ENCODE data around the gene SUCLA2. TPM values are rescaled to one million over a fixed set of nuclear protein-coding genes. Genes with fewer than 3 reads are reported as not detected.

SUCLA2 gene
- total RNA-seq, 2 experiments from 2014 or later, result 18.7 to 21.4 TPM

DNA sequence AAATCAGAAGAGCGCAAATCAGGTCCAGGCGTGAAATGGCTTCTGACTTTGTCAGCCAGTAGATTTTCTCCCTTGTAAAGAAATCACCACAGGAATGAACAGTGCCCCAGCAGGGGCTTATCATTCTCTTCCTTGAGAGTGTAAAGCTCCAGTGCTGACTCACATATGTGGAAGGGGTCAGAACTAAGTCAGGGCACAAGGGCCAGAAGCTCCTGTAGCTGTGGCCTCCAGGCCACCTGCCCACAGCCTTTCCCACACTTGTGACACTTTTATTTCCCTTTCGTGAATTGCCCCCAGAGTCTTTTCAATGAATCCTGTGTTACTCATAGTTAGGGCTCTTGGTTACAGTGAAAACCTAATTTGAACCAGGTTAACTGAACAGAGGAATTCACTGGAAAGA, 99.6 kb downstream of the SUCLA2 start:
- no peaks in the 10 kb centered on the region for H3K27me3 ChIP-seq (ENCODE audit: control insufficient read depth in 1 of 2, insufficient read depth in 2 of 2, low read length in 2 of 2)
- CTCF ChIA-PET, result no interaction called here
- H3K27ac ChIP-seq (ENCODE audit: low read depth in 1 of 2, low read length in 2 of 2), result no peak overlapping the region
- Mint-ChIP-seq H3K4me1 (ENCODE audit: low read depth) (no peaks in the 10 kb centered on the region), H3K36me3 (ENCODE audit: low read depth) (peaks cover 43% of the 10 kb centered on the region), H3K9me3 (no peaks in the 10 kb centered on the region), H3K27ac (no peak overlapping the region), H3K27me3 (no peaks in the 10 kb centered on the region), H3K4me3 (no peak overlapping the region)
- no peaks in the 10 kb centered on the region for H3K36me3 ChIP-seq (ENCODE audit: insufficient read depth, low read length)
- intact Hi-C loops (cut with DNase I, micrococcal nuclease), result no loop called here
- no peak for ATAC-seq (ENCODE audit: poor library complexity)
- no peak for DNase-seq
- no peaks in the 10 kb centered on the region for H3K4me1 ChIP-seq (ENCODE audit: insufficient read depth, low read length)
- POLR2A ChIA-PET, result no interaction called here
- H3K4me3 ChIP-seq (ENCODE audit: low read length), result no peak overlapping the region
- TF ChIP-seq, protein P1, sequence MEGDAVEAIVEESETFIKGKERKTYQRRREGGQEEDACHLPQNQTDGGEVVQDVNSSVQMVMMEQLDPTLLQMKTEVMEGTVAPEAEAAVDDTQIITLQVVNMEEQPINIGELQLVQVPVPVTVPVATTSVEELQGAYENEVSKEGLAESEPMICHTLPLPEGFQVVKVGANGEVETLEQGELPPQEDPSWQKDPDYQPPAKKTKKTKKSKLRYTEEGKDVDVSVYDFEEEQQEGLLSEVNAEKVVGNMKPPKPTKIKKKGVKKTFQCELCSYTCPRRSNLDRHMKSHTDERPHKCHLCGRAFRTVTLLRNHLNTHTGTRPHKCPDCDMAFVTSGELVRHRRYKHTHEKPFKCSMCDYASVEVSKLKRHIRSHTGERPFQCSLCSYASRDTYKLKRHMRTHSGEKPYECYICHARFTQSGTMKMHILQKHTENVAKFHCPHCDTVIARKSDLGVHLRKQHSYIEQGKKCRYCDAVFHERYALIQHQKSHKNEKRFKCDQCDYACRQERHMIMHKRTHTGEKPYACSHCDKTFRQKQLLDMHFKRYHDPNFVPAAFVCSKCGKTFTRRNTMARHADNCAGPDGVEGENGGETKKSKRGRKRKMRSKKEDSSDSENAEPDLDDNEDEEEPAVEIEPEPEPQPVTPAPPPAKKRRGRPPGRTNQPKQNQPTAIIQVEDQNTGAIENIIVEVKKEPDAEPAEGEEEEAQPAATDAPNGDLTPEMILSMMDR (IDR thresholded peaks at IDR 0.05), result no peak
- no peaks in the 10 kb centered on the region for H3K9me3 ChIP-seq (ENCODE audit: control insufficient read depth in 1 of 2, insufficient read depth in 1 of 2, low read length in 2 of 2)

DNA sequence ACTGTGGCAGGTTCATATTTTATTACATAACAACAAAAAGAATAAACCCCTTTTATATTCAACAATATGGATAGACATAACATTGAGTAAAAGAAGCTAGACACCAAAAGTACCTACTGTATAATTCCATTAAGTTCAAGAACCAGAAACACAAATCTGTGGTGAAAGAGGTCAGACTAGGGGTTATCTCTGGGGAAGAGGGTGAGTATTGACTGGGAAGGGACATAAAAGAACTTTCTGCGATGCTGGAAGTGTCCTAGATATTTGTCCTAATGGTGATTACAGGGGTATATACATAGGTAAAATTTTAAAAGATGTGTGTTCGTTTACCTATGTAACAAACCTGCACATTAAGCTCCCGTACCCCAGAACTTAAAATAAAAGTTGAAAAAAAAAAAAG, 103.0 kb downstream of the SUCLA2 start:
- peaks cover 31% of the 10 kb centered on the region for H3K36me3 Mint-ChIP-seq (ENCODE audit: low read depth)
- POLR2A ChIA-PET, result no interaction called here

DNA sequence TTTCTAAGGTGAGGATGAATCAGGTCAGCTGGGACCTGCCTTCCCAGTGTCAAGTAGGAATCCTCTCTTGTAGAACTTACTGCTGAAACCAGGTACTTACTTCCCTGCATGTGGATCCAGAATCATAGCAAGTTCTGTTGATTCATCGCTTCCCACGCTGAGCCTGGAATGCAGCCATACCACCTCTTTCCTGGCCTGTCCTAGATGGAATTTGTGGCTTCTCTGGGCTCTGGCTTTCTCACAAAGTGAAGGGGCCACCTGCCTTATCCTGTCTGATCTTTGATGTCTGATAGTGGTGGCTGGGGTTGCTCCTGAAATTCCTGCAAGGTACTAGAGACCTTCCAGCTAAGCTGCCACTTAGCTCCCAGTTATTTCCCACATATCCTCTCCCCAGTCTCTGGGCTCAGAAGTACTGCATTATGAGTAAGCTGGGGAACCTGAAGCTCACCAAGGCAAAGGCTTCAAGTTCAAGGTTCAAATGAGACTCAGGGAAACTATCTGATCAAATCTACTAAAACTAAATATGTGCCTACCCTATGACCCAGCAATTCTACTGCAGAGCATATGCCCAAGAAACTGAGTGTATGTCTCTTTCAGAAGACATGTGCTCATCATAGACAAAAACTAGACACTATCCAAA, 103.5 kb downstream of the SUCLA2 start:
- no peaks in the 10 kb centered on the region for H3K9me3 Mint-ChIP-seq
- H3K36me3 Mint-ChIP-seq (ENCODE audit: low read depth), result peaks cover 28% of the 10 kb centered on the region
- Histone ChIP-seq H3K4me3 (ENCODE audit: low read length) (no peak overlapping the region), H3K36me3 (ENCODE audit: insufficient read depth, low read length) (no peaks in the 10 kb centered on the region), H3K9me3 (ENCODE audit: control insufficient read depth in 1 of 2, insufficient read depth in 1 of 2, low read length in 2 of 2) (no peaks in the 10 kb centered on the region), H3K4me1 (ENCODE audit: insufficient read depth, low read length) (no peaks in the 10 kb centered on the region), H3K27me3 (ENCODE audit: control insufficient read depth in 1 of 2, insufficient read depth in 2 of 2, low read length in 2 of 2) (no peaks in the 10 kb centered on the region), H3K27ac (ENCODE audit: low read depth in 1 of 2, low read length in 2 of 2) (no peak overlapping the region)
- no peak for DNase-seq
- intact Hi-C loops (cut with DNase I, micrococcal nuclease), result no loop called here
- no peaks in the 10 kb centered on the region for H3K4me1 Mint-ChIP-seq (ENCODE audit: low read depth)
- CTCF ChIA-PET, result no interaction called here
- no peak overlapping the region for H3K27ac Mint-ChIP-seq
- H3K4me3 Mint-ChIP-seq, result no peak overlapping the region
- TF ChIP-seq, protein P1 (IDR thresholded peaks at IDR 0.05), result no peak
- ATAC-seq (ENCODE audit: poor library complexity), result no peak
- no peaks in the 10 kb centered on the region for H3K27me3 Mint-ChIP-seq
- POLR2A ChIA-PET, result no interaction called here

More for the DNA sequence above, 103.0 kb downstream of the SUCLA2 start:
- Mint-ChIP-seq H3K4me3 (no peak overlapping the region), H3K27ac (no peak overlapping the region), H3K4me1 (ENCODE audit: low read depth) (no peaks in the 10 kb centered on the region), H3K9me3 (no peaks in the 10 kb centered on the region), H3K27me3 (no peaks in the 10 kb centered on the region)
- Histone ChIP-seq H3K9me3 (ENCODE audit: control insufficient read depth in 1 of 2, insufficient read depth in 1 of 2, low read length in 2 of 2) (no peaks in the 10 kb centered on the region), H3K27ac (ENCODE audit: low read depth in 1 of 2, low read length in 2 of 2) (no peak overlapping the region), H3K27me3 (ENCODE audit: control insufficient read depth in 1 of 2, insufficient read depth in 2 of 2, low read length in 2 of 2) (no peaks in the 10 kb centered on the region), H3K4me1 (ENCODE audit: insufficient read depth, low read length) (no peaks in the 10 kb centered on the region), H3K4me3 (ENCODE audit: low read length) (no peak overlapping the region), H3K36me3 (ENCODE audit: insufficient read depth, low read length) (no peaks in the 10 kb centered on the region)
- CTCF ChIA-PET, result no interaction called here
- TF ChIP-seq, protein P1 (IDR thresholded peaks at IDR 0.05), result no peak
- DNase-seq, result no peak
- no peak for ATAC-seq (ENCODE audit: poor library complexity)
- intact Hi-C loops (cut with DNase I, micrococcal nuclease), result no loop called here
